IMR-90 (cell line): ENCODE results near the gene CAMK2B. TPM values are rescaled to one million over a fixed set of nuclear protein-coding genes. Genes with fewer than 3 reads are reported as not detected.

Source experiments
- ATAC-seq: fragments of 200-7000 bp; cut with Tn5 transposase; 2 replicates; pipeline ENCODE4 v1.9.1; 2020; ENCODE audit warnings: low read depth, mild to moderate bottlenecking, moderate library complexity
- BruUV-seq: library from RNA; stranded (reverse); fragments of 400-500 nt; replicated peaks from 2 replicates; lab custom pipeline; 2021; lab: Mats Ljungman, UMichigan
- CTCF ChIA-PET: fragments of 300-600 bp; formaldehyde crosslinking; extraction: SDS; loops from one replicate; lab custom pipeline; 2021; ENCODE audit warnings: antibody characterized with exemption; lab: Yijun Ruan, JAX
- POLR2A ChIA-PET: fragments of 300-600 bp; sonication (Branson Sonifier 250); formaldehyde crosslinking; loops from one replicate; lab custom pipeline; 2022; ENCODE audit warnings: antibody characterized with exemption; ENCODE audit not compliant: unreplicated experiment; lab: Charles Lee
- DNase-seq: peaks from one replicate; pipeline ENCODE4 v3.0.0; 2013
- H2AFZ ChIP-seq: replicated peaks from 2 replicates; pipeline ENCODE3; 2013; ENCODE audit warnings: low read length, mild to moderate bottlenecking; ENCODE audit not compliant: poor library complexity
- H2AK5ac ChIP-seq: 2 replicates; pipeline ENCODE4 v1.6.1; 2013; ENCODE audit warnings: low read depth, low read length, inconsistent platforms
- H2AK9ac ChIP-seq: replicated peaks from 2 replicates; pipeline ENCODE3; 2013; ENCODE audit warnings: mild to moderate bottlenecking, low read depth, low read length, moderate library complexity; ENCODE audit not compliant: poor library complexity
- H2BK120ac ChIP-seq: 2 replicates; pipeline ENCODE4 v1.6.1; 2013; ENCODE audit warnings: low read depth, low read length, inconsistent platforms
- H2BK15ac ChIP-seq: 3 replicates; pipeline ENCODE4 v1.6.1; 2013; ENCODE audit warnings: low read depth, low read length, inconsistent platforms
- H2BK20ac ChIP-seq: 2 replicates; pipeline ENCODE4 v1.6.1; 2013; ENCODE audit warnings: low read depth, mild to moderate bottlenecking, inconsistent platforms, low read length, moderate library complexity
- H2BK5ac ChIP-seq: 2 replicates; pipeline ENCODE4 v1.6.1; 2013; ENCODE audit warnings: mild to moderate bottlenecking, low read depth, low read length, inconsistent platforms; ENCODE audit not compliant: poor library complexity, severe bottlenecking
- H3K14ac ChIP-seq: replicated peaks from 2 replicates; pipeline ENCODE4 v1.6.1; 2013; ENCODE audit warnings: low read depth, low read length, inconsistent platforms
- H3K18ac ChIP-seq: 2 replicates; pipeline ENCODE4 v1.6.1; 2013; ENCODE audit warnings: low read depth, low read length, control low read depth
- H3K23ac ChIP-seq: 2 replicates; pipeline ENCODE4 v1.6.1; 2013; ENCODE audit warnings: low read depth, low read length, inconsistent platforms
- H3K27ac ChIP-seq: 2 replicates; pipeline ENCODE4 v1.5.1; 2013; ENCODE audit warnings: mild to moderate bottlenecking, control low read depth, low read length; ENCODE audit not compliant: insufficient read depth
- H3K27me3 ChIP-seq: 2 replicates; pipeline ENCODE4 v1.6.1; 2013; ENCODE audit warnings: low read length; ENCODE audit not compliant: control insufficient read depth, insufficient read depth
- H3K36me3 ChIP-seq: 2 replicates; pipeline ENCODE4 v1.6.1; 2013; ENCODE audit warnings: low read length, mixed read lengths; ENCODE audit not compliant: control insufficient read depth, insufficient read depth
- H3K4ac ChIP-seq: 2 replicates; pipeline ENCODE4 v1.6.1; 2013; ENCODE audit warnings: low read depth, low read length, inconsistent platforms
- H3K4me1 ChIP-seq: 2 replicates; pipeline ENCODE4 v1.6.1; 2013; ENCODE audit warnings: low read length, mixed read lengths; ENCODE audit not compliant: control insufficient read depth, insufficient read depth
- H3K4me2 ChIP-seq: 2 replicates; pipeline ENCODE4 v1.6.1; 2013; ENCODE audit warnings: low read depth, mild to moderate bottlenecking, control low read depth, low read length, moderate library complexity
- H3K4me3 ChIP-seq: 2 replicates; pipeline ENCODE4 v1.5.1; 2013; ENCODE audit warnings: low read depth, mild to moderate bottlenecking, control low read depth, low read length, moderate library complexity; ENCODE audit not compliant: insufficient read depth
- H3K56ac ChIP-seq: 2 replicates; pipeline ENCODE4 v1.6.1; 2013; ENCODE audit warnings: low read length, inconsistent platforms; ENCODE audit not compliant: insufficient read depth; ENCODE audit errors: extremely low read depth
- H3K79me1 ChIP-seq, 2 experiments: 2 replicates each; pipeline ENCODE4 v1.6.1; 2013; ENCODE audit warnings: low read length in 2 of 2, inconsistent platforms in 1 of 2, low read depth in 1 of 2
- H3K9ac ChIP-seq: 2 replicates; pipeline ENCODE4 v1.6.1; 2013; ENCODE audit warnings: low read depth, low read length, control low read depth
- H3K9me1 ChIP-seq: 2 replicates; pipeline ENCODE4 v1.6.1; 2013; ENCODE audit warnings: low read length, inconsistent platforms; ENCODE audit not compliant: insufficient read depth
- H3K9me3 ChIP-seq: 2 replicates; pipeline ENCODE4 v1.6.1; 2013; ENCODE audit warnings: low read length; ENCODE audit not compliant: control insufficient read depth, insufficient read depth
- H4K20me1 ChIP-seq: 2 replicates; pipeline ENCODE4 v1.6.1; 2013; ENCODE audit warnings: low read length, inconsistent platforms; ENCODE audit not compliant: insufficient read depth
- H4K5ac ChIP-seq: 2 replicates; pipeline ENCODE4 v1.6.1; 2013; ENCODE audit warnings: mild to moderate bottlenecking, low read depth, low read length, control low read depth
- H4K8ac ChIP-seq, 2 experiments: 2 replicates each; pipeline ENCODE4 v1.6.1; 2013; ENCODE audit warnings: low read depth in 2 of 2, low read length in 2 of 2, control low read depth in 1 of 2, inconsistent platforms in 1 of 2
- H4K91ac ChIP-seq: 2 replicates; pipeline ENCODE4 v1.6.1; 2013; ENCODE audit warnings: low read depth, low read length, inconsistent platforms; ENCODE audit not compliant: insufficient read depth
- CEBPB ChIP-seq: IDR thresholded peaks from 2 replicates; pipeline ENCODE4 v1.6.1; 2012; ENCODE audit warnings: low read depth, low read length, improper control_type of control experiment
- CTCF ChIP-seq: conservative IDR thresholded peaks from 2 replicates; pipeline ENCODE4 v1.5.1; 2012; ENCODE audit warnings: mild to moderate bottlenecking, low read depth, low read length, improper control_type of control experiment
- ELK1 ChIP-seq: fragments of 150-350 bp; IDR thresholded peaks from 2 replicates; pipeline ENCODE4 v1.6.1; 2016; ENCODE audit warnings: low read depth, mild to moderate bottlenecking, low read length, moderate library complexity, borderline replicate concordance
- MAZ ChIP-seq: IDR thresholded peaks from 2 replicates; pipeline ENCODE4 v1.6.1; 2012; ENCODE audit warnings: low read depth, mild to moderate bottlenecking, low read length, improper control_type of control experiment, moderate library complexity, borderline replicate concordance
- MXI1 ChIP-seq: IDR thresholded peaks from 2 replicates; pipeline ENCODE4 v1.6.1; 2012; ENCODE audit warnings: low read depth, mild to moderate bottlenecking, low read length, moderate library complexity, borderline replicate concordance
- NFE2L2 ChIP-seq: fragments of 150-350 bp; IDR thresholded peaks from 2 replicates; pipeline ENCODE4 v1.6.1; 2016; ENCODE audit warnings: low read depth, mild to moderate bottlenecking, low read length
- POLR2A ChIP-seq: IDR thresholded peaks from 2 replicates; pipeline ENCODE4 v1.6.1; 2012; ENCODE audit warnings: mild to moderate bottlenecking, low read depth, low read length
- RAD21 ChIP-seq: IDR thresholded peaks from 2 replicates; pipeline ENCODE4 v1.6.1; 2012; ENCODE audit warnings: low read length, improper control_type of control experiment
- SMC3 ChIP-seq: fragments of 150-350 bp; IDR thresholded peaks from 2 replicates; pipeline ENCODE4 v1.6.1; 2016; ENCODE audit warnings: low read depth, mild to moderate bottlenecking, antibody characterized with exemption, low read length, moderate library complexity
- USF2 ChIP-seq: fragments of 150-350 bp; IDR thresholded peaks from 2 replicates; pipeline ENCODE4 v1.6.1; 2017; ENCODE audit warnings: mild to moderate bottlenecking, antibody characterized with exemption, low read length, low read depth
- WGBS, 2 experiments: methylation state at CpG; one replicate each; pipeline versions ENCODE4 v1.1.5 to v1.1.7; 2013; ENCODE audit warnings: missing lambda C conversion rate in 2 of 2; ENCODE audit not compliant: insufficient read length in 1 of 2; ENCODE audit errors: extremely low coverage in 2 of 2; 5-methylcytosine and 5-hydroxymethylcytosine counted together
- dilution Hi-C: fragments of 300-500 bp; cut with HindIII; formaldehyde crosslinking; loops from one replicate; pipeline ENCODE4 v1.14.3; 2018; ENCODE audit warnings: low sequenced_read_pairs; ENCODE audit not compliant: unreplicated experiment
- in situ Hi-C: fragments of 300-500 bp; cut with MboI; formaldehyde crosslinking; loops from 3 replicates; pipeline ENCODE4 v1.14.3; 2019; ENCODE audit warnings: low sequenced_read_pairs, inconsistent platforms, mixed read lengths
- intact Hi-C: fragments of 100-400 bp; cut with micrococcal nuclease; formaldehyde crosslinking; loops from 2 replicates; pipeline ENCODE4 v1.10.0; 2022
- polyA plus RNA-seq, 3 experiments: library from polyadenylated mRNA; depleted of rRNA; stranded (reverse); fragments of >200 nt; gene quantifications; 2 replicates each; pipeline ENCODE4 v1.2.3, GENCODE V29; 2012; ENCODE audit warnings: low replicate concordance in 1 of 3
- total RNA-seq: library from RNA; depleted of rRNA; stranded (reverse); fragments of >200 nt; gene quantifications from 2 replicates; pipeline ENCODE4 v1.2.3, GENCODE V29; 2012

Gene CAMK2B
- total and polyA plus RNA-seq, 2 of the 4 experiments (the other 2 are of a cell fraction), result 0.18 to 0.36 TPM

- CTCF ChIA-PET, result no interaction called here
- WGBS, 2 experiments, result 90% methylated on average over 2 of the region's 20 CpGs; no CpG with 5 or more reads in 1 of the 2 experiments
- no peak overlapping the region for H4K8ac ChIP-seq
These were observed 48.7 kb downstream of the CAMK2B start for GRCh38 chr7:44276571-44277221.

More at GRCh38 chr7:44276571-44277221, 48.7 kb downstream of the CAMK2B start:
- no peak overlapping the region for H3K27ac ChIP-seq
- H3K23ac ChIP-seq, result no peak overlapping the region
- TF ChIP-seq NFE2L2 (no peak), MAZ (no peak), SMC3 (no peak), CTCF (no peak), CEBPB (no peak), USF2 (no peak), MXI1 (no peak), ELK1 (no peak), RAD21 (no peak), POLR2A (no peak)
- H3K27me3 ChIP-seq, result peaks cover 38% of the 10 kb centered on the region
- H3K9me3 ChIP-seq, result no peaks in the 10 kb centered on the region
- BruUV-seq, result no TSS peak
- H4K20me1 ChIP-seq, result no peaks in the 10 kb centered on the region
- H2BK120ac ChIP-seq, result no peak overlapping the region
- no peak overlapping the region for H2BK15ac ChIP-seq
- POLR2A ChIA-PET, result no interaction called here
- no peaks in the 10 kb centered on the region for H3K79me1 ChIP-seq
- H2AK5ac ChIP-seq, result 0 out of 2 replicates have a peak overlapping the region, but pooled peaks have one; percentile 39
- H3K9ac ChIP-seq, result no peak overlapping the region
- H3K4me3 ChIP-seq, result no peak overlapping the region
- no peak overlapping the region for H3K4me2 ChIP-seq
- DNase-seq, result no peak
- H2AK9ac ChIP-seq, result no peak overlapping the region
- no peaks in the 10 kb centered on the region for H3K36me3 ChIP-seq
- H4K5ac ChIP-seq, result no peak overlapping the region
- H4K91ac ChIP-seq, result no peak overlapping the region
- H2AFZ ChIP-seq, result no peak overlapping the region
- H3K4ac ChIP-seq, result no peak overlapping the region
- H3K56ac ChIP-seq, result no peak overlapping the region
- no peak for ATAC-seq
- H2BK20ac ChIP-seq, result no peak overlapping the region
- no peak overlapping the region for H2BK5ac ChIP-seq
- H3K14ac ChIP-seq, result no peak overlapping the region
- dilution Hi-C loops, result no loop called here
- in situ Hi-C loops, result no loop called here
- no peak overlapping the region for H3K18ac ChIP-seq
- intact Hi-C loops, result no loop called here
- 0 out of 2 replicates have a peak, but pooled peaks cover 2% of the 10 kb centered on the region for H3K9me1 ChIP-seq
- peaks cover 5% of the 10 kb centered on the region; the same call in 1 of the 2 replicates for H3K4me1 ChIP-seq
